Activated CD4-positive, CD25-positive, alpha-beta regulatory T cell treated with anti-CD3 and anti-CD28 coated beads, Interleukin-2, amount 50 U/mL, for 72 hours (primary cell): ENCODE measurements around the gene WDR49.
"Not testable (repeated sequence)": the region's sequence is repeated elsewhere in the genome, so short reads cannot be mapped to it uniquely, and the experiment has no call there.

Source experiments
- DNase-seq: peaks from one replicate; pipeline ENCODE4 v3.0.0; 2021

The WDR49 gene

GRCh38 chr3:167653760-167654159 lies at the start of gene WDR49:
Gene WDR49 (minus strand): TSS chr3:167653942. CDS start chr3:167653425, 517 bp downstream.
- no peak for DNase-seq

- no peak for DNase-seq
These were observed 47.2 kb upstream of the WDR49 start for GRCh38 chr3:167700926-167701325.

GRCh38 chr3:167700046-167700445 lies 46.3 kb upstream of the WDR49 start:
- no peak for DNase-seq

- no peak for DNase-seq
These were observed 40.4 kb upstream of the WDR49 start for GRCh38 chr3:167694121-167694520.

GRCh38 chr3:167691366-167691765 lies 37.6 kb upstream of the WDR49 start:
- no peak for DNase-seq

- no peak for DNase-seq
These were observed 30.7 kb upstream of the WDR49 start for GRCh38 chr3:167684388-167684993.

GRCh38 chr3:167679526-167679925 lies 25.8 kb upstream of the WDR49 start:
- DNase-seq: no peak

GRCh38 chr3:167675848-167676247 lies 22.1 kb upstream of the WDR49 start:
- no peak for DNase-seq

- no peak for DNase-seq
These were observed 19.5 kb upstream of the WDR49 start for GRCh38 chr3:167673221-167673620.

- no peak for DNase-seq
These were observed 18.2 kb upstream of the WDR49 start for GRCh38 chr3:167671878-167672427.

- DNase-seq: no peak
These were observed 16.0 kb upstream of the WDR49 start for GRCh38 chr3:167669699-167670098.

GRCh38 chr3:167668651-167669050 lies 14.9 kb upstream of the WDR49 start:
- no peak for DNase-seq

- DNase-seq: no peak
These were observed 12.8 kb upstream of the WDR49 start for GRCh38 chr3:167666563-167666962.

GRCh38 chr3:167662919-167663400 lies 9.2 kb upstream of the WDR49 start:
- DNase-seq: no peak

- DNase-seq: no peak
These were observed 4.0 kb upstream of the WDR49 start for GRCh38 chr3:167657684-167658225.

GRCh38 chr3:167656821-167657220 lies 3.1 kb upstream of the WDR49 start:
- no peak for DNase-seq

GRCh38 chr3:167653155-167653554 lies 587 bp downstream of the WDR49 start:
- DNase-seq: no peak

- DNase-seq: no peak
These were observed 1.9 kb downstream of the WDR49 start for GRCh38 chr3:167651826-167652225.

- DNase-seq: no peak
These were observed 3.3 kb downstream of the WDR49 start for GRCh38 chr3:167650459-167650858.

- no peak for DNase-seq
These were observed 4.0 kb downstream of the WDR49 start for GRCh38 chr3:167649746-167650145.

GRCh38 chr3:167644611-167645010 lies 9.1 kb downstream of the WDR49 start:
- no peak for DNase-seq

- DNase-seq: no peak
These were observed 22.3 kb downstream of the WDR49 start for GRCh38 chr3:167631471-167631870.

- DNase-seq: no peak
These were observed 27.3 kb downstream of the WDR49 start for GRCh38 chr3:167626490-167626889.

- no peak for DNase-seq
These were observed 38.7 kb downstream of the WDR49 start for GRCh38 chr3:167615030-167615429.

GRCh38 chr3:167614196-167614595 lies 39.5 kb downstream of the WDR49 start:
- not testable (repeated sequence) for DNase-seq
